ENCODE results near the gene SGK2. TPM values are rescaled to one million over a fixed set of nuclear protein-coding genes. Genes with fewer than 3 reads are reported as not detected.

The SGK2 gene
- total and polyA plus RNA-seq, 2 of the 13 experiments (the other 11 are each of a cell fraction or from before 2014, with no cell fraction given) = 6.2 to 29.4 TPM

GRCh38 chr20:43590392-43591303, 31.8 kb downstream of the SGK2 start, which contains the start of gene IFT52 (continued):
- TF ChIP-seq ZNF101 (CRISPR knock-in tag; IDR thresholded peaks at IDR 0.05; ENCODE audit: borderline replicate concordance, low read depth) (peak; percentile 27; the same call in 1 of the 2 replicates), NFYC (CRISPR knock-in tag; IDR thresholded peaks at IDR 0.05) (no peak), RFX3 (CRISPR knock-in tag; IDR thresholded peaks at IDR 0.05) (peak; percentile 87), SRSF1 (optimal IDR thresholded peaks at IDR 0.05; ENCODE audit: low read depth, low read length) (peak; percentile 97), ZNF280B (CRISPR knock-in tag; IDR thresholded peaks at IDR 0.05; ENCODE audit: borderline replicate concordance) (no peak; the same call in none of the 2 replicates), IKZF1 (IDR thresholded peaks at IDR 0.05) (no peak), MIXL1 (CRISPR knock-in tag; IDR thresholded peaks at IDR 0.05) (peak; percentile 65), ZNF326 (CRISPR knock-in tag; IDR thresholded peaks at IDR 0.05; ENCODE audit: borderline replicate concordance) (no peak), FOXJ3 (CRISPR knock-in tag; IDR thresholded peaks at IDR 0.05; ENCODE audit: borderline replicate concordance) (peak; percentile 79; the same call in 1 of the 2 replicates), RFX5 (IDR thresholded peaks at IDR 0.05; ENCODE audit: low read depth, low read length) (peak; percentile 73), RCOR2 (CRISPR knock-in tag; IDR thresholded peaks at IDR 0.05) (peak; percentile 69; the same call in 1 of the 2 replicates), ZNF616 (CRISPR knock-in tag; IDR thresholded peaks at IDR 0.05; ENCODE audit: low read depth) (0 out of 2 replicates have a peak, but pooled peaks have one; percentile 36), MYC (CRISPR knock-in tag; IDR thresholded peaks at IDR 0.05; ENCODE audit: borderline replicate concordance) (peak; percentile 72), SALL2 (CRISPR knock-in tag; IDR thresholded peaks at IDR 0.05) (peak; percentile 88), ZNF724P (CRISPR knock-in tag; IDR thresholded peaks at IDR 0.05; ENCODE audit: borderline replicate concordance) (peak; percentile 73), ATF7-NPFF (CRISPR knock-in tag; IDR thresholded peaks at IDR 0.05; ENCODE audit: low read depth) (peak; percentile 55; the same call in 1 of the 2 replicates), JARID2 (CRISPR knock-in tag; IDR thresholded peaks at IDR 0.05; ENCODE audit: insufficient replicate concordance) (no peak), GRHL1 (CRISPR knock-in tag; conservative IDR thresholded peaks at IDR 0.05) (no peak), ZNF143 (CRISPR knock-in tag; IDR thresholded peaks at IDR 0.05) (peak; percentile 36; the same call in 1 of the 2 replicates), DPF2 (CRISPR knock-in tag; IDR thresholded peaks at IDR 0.05; ENCODE audit: borderline replicate concordance, low read depth) (no peak), ZBTB8A (CRISPR knock-in tag; IDR thresholded peaks at IDR 0.05; ENCODE audit: borderline replicate concordance, low read depth) (peak; percentile 95; the same call in 1 of the 2 replicates), PHF21A (CRISPR knock-in tag; IDR thresholded peaks at IDR 0.05) (peak; percentile 77), ZMYM2 (CRISPR knock-in tag; IDR thresholded peaks at IDR 0.05) (no peak), ZBTB3 (CRISPR knock-in tag; IDR thresholded peaks at IDR 0.05; ENCODE audit: borderline replicate concordance, low read depth) (peak; percentile 64; the same call in 1 of the 2 replicates), SP5 (CRISPR knock-in tag; IDR thresholded peaks at IDR 0.05; ENCODE audit: borderline replicate concordance, low read depth) (peak; percentile 56), ZNF570 (CRISPR knock-in tag; IDR thresholded peaks at IDR 0.05; ENCODE audit: borderline replicate concordance) (0 out of 2 replicates have a peak, but pooled peaks have one; percentile 55), LBX2 (CRISPR knock-in tag; IDR thresholded peaks at IDR 0.05; ENCODE audit: borderline replicate concordance) (0 out of 2 replicates have a peak, but pooled peaks have one; percentile 87)

Data from HepG2 (cell line).